Measurements from ENCODE around the gene MAP3K15.

The MAP3K15 gene

GRCh38 chrX:19539665-19540064 is 24.4 kb upstream of the MAP3K15 start:
- no peak overlapping the region for H3K4me3 ChIP-seq
- no peak for DNase-seq (ENCODE audit: low spot score)
- TF ChIP-seq CTCF (IDR thresholded peaks at IDR 0.05), result no peak
- H3K27ac ChIP-seq, result no peak overlapping the region

- H3K4me3 ChIP-seq, result no peak overlapping the region
- TF ChIP-seq CTCF (IDR thresholded peaks at IDR 0.05), result no peak
- DNase-seq (ENCODE audit: low spot score), result no peak
- H3K27ac ChIP-seq, result no peak overlapping the region
Measured at GRCh38 chrX:19535476-19535875, 20.2 kb upstream of the MAP3K15 start.

GRCh38 chrX:19532709-19533108 is 17.4 kb upstream of the MAP3K15 start:
- no peak for TF ChIP-seq CTCF (IDR thresholded peaks at IDR 0.05)
- Histone ChIP-seq H3K27ac (no peak overlapping the region), H3K4me3 (no peak overlapping the region)
- DNase-seq (ENCODE audit: low spot score), result no peak

- Histone ChIP-seq H3K27ac (no peak overlapping the region), H3K4me3 (no peak overlapping the region)
- TF ChIP-seq CTCF (IDR thresholded peaks at IDR 0.05), result no peak
- no peak for DNase-seq (ENCODE audit: low spot score)
Measured at GRCh38 chrX:19517965-19518364, 2.7 kb upstream of the MAP3K15 start.

GRCh38 chrX:19515615-19516105 is 352 bp upstream of the MAP3K15 start:
- H3K27ac ChIP-seq, result no peak overlapping the region
- H3K4me3 ChIP-seq, result peak overlapping the region; percentile 66
- TF ChIP-seq CTCF (IDR thresholded peaks at IDR 0.05), result no peak
- no peak for DNase-seq (ENCODE audit: low spot score)

GRCh38 chrX:19513383-19513782 is 1.9 kb downstream of the MAP3K15 start:
- no peak for DNase-seq (ENCODE audit: low spot score)
- TF ChIP-seq CTCF (IDR thresholded peaks at IDR 0.05), result no peak
- no peak overlapping the region for H3K4me3 ChIP-seq

GRCh38 chrX:19512961-19513360 is 2.3 kb downstream of the MAP3K15 start:
- no peak for DNase-seq (ENCODE audit: low spot score)
- no peak for TF ChIP-seq CTCF (IDR thresholded peaks at IDR 0.05)

More at GRCh38 chrX:19513383-19513782, 1.9 kb downstream of the MAP3K15 start:
- no peak overlapping the region for H3K27ac ChIP-seq

More at GRCh38 chrX:19512961-19513360, 2.3 kb downstream of the MAP3K15 start:
- no peak overlapping the region for H3K27ac ChIP-seq
- no peak overlapping the region for H3K4me3 ChIP-seq

Data from coronary artery (tissue), 2 donors.